ENCODE results near the gene PSME4. TPM values are rescaled to one million over a fixed set of nuclear protein-coding genes. Genes with fewer than 3 reads are reported as not detected.

Gene PSME4
- total and polyA plus RNA-seq, 2 donors (not counting 1 experiment from before 2014, with no cell fraction given), result 34.5 to 61.9 TPM

- Histone ChIP-seq H3K79me2 (ENCODE audit: control insufficient read depth, insufficient read depth, low read length) (no peaks in the 10 kb centered on the region), H3K36me3 (replicated peaks in 1 of 2; ENCODE audit: control extremely low read depth in 1 of 2, control insufficient read depth in 1 of 2, extremely low read depth in 1 of 2, insufficient read depth in 2 of 2, low read length in 1 of 2) (peaks cover 8 to 39% of the 10 kb centered on the region in 2 experiments), H3K9me3 (ENCODE audit: control extremely low read depth in 1 of 3, control insufficient read depth in 2 of 3, insufficient read depth in 1 of 3, low read length in 2 of 3) (no peaks in the 10 kb centered on the region), H3K9ac (ENCODE audit: low read length) (no peak overlapping the region), H3K4me2 (replicated peaks; ENCODE audit: low read depth, low read length, poor library complexity, severe bottlenecking) (no peak overlapping the region), H4K20me1 (ENCODE audit: control insufficient read depth, insufficient read depth, low read length, poor library complexity, severe bottlenecking) (no peaks in the 10 kb centered on the region), H3K27me3 (replicated peaks in 1 of 4; ENCODE audit: control extremely low read depth in 1 of 4, control insufficient read depth in 3 of 4, insufficient read depth in 4 of 4, low read length in 3 of 4) (no peaks in the 10 kb centered on the region), H2AFZ (ENCODE audit: insufficient read depth, low read depth, low read length, poor library complexity, severe bottlenecking) (no peak overlapping the region), H3K4me1 (ENCODE audit: control insufficient read depth in 2 of 2, insufficient read depth in 2 of 2, low read length in 2 of 2) (no peaks in the 10 kb centered on the region), H3K27ac (ENCODE audit: low read length in 2 of 2) (no peak overlapping the region), H3K4me3 (ENCODE audit: control extremely low read depth in 1 of 5, extremely low read depth in 1 of 5, insufficient read depth in 1 of 5, low read depth in 2 of 5, low read length in 4 of 5) (no peak overlapping the region)
- 98% methylated on average over 3 of the region's 3 CpGs for WGBS (ENCODE audit: insufficient coverage)
- Mint-ChIP-seq H3K9me3 (ENCODE audit: insufficient read depth) (no peaks in the 10 kb centered on the region), H3K4me1 (no peaks in the 10 kb centered on the region), H3K4me3 (no peak overlapping the region), H3K27me3 (no peaks in the 10 kb centered on the region), H3K27ac (no peak overlapping the region)
- CTCF ChIA-PET, result no interaction called here
- intact Hi-C loops (cut with micrococcal nuclease), result no loop called here
- ATAC-seq (ENCODE audit: low read depth) (no peak), DNase-seq (no peak)
- POLR2A ChIA-PET, result no interaction called here
- TF ChIP-seq EZH2 (IDR thresholded peaks at IDR 0.05; ENCODE audit: borderline replicate concordance, insufficient read depth, low read depth, low read length, poor library complexity, severe bottlenecking), result no peak
- no peak for TF ChIP-seq CTCF (IDR thresholded peaks at IDR 0.05)
Observed at GRCh38 chr2:53818854-53819435, 151.8 kb downstream of the PSME4 start.

Small RNAs within 50 kb of the gene (small RNA-seq; reads per million reads assigned to genes)
- not detected for gene MIR3682 (ENCODE audit: insufficient read length, low read depth, low replicate concordance)

Other genes with a start within 250 kb of the PSME4 start
- gene CHAC2, start 203.2 kb downstream of the PSME4 start, total RNA-seq, result 2.1 and 3.2 TPM in 2 replicates
- 0.76 and 1.6 TPM in 2 replicates for gene CHAC2, start 203.2 kb downstream of the PSME4 start, polyA plus RNA-seq
- gene ASB3, start 184.0 kb downstream of the PSME4 start, total RNA-seq, result 30.7 and 38.4 TPM in 2 replicates
- 11.8 and 15.9 TPM in 2 replicates for gene ASB3, start 184.0 kb downstream of the PSME4 start, polyA plus RNA-seq
- 22.9 and 24.5 TPM in 2 replicates for gene ERLEC1, start 183.9 kb downstream of the PSME4 start, total RNA-seq
- 13.7 and 20.4 TPM in 2 replicates for gene ERLEC1, start 183.9 kb downstream of the PSME4 start, polyA plus RNA-seq
- 5.1 and 5.8 TPM in 2 replicates for gene GPR75, start 111.0 kb downstream of the PSME4 start, total RNA-seq
- gene GPR75, start 111.0 kb downstream of the PSME4 start, polyA plus RNA-seq, result 5.9 and 7.2 TPM in 2 replicates
- 14.0 and 16.4 TPM in 2 replicates for gene ACYP2, start 144.6 kb upstream of the PSME4 start, total RNA-seq
- gene ACYP2, start 144.6 kb upstream of the PSME4 start, polyA plus RNA-seq, result 13.6 and 17.2 TPM in 2 replicates